CD4-positive, alpha-beta T cell (primary cell): ENCODE results near the gene RAMAC. TPM values are rescaled to one million over a fixed set of nuclear protein-coding genes. Genes with fewer than 3 reads are reported as not detected.
A peak's percentile ranks its signal among the peaks of the same experiment; 100 is the strongest.

ENCODE experiments used
- ATAC-seq: fragments of 200-7000 bp; cut with Tn5 transposase; one replicate; pipeline ENCODE4 v1.10.0; 2022; ENCODE audit warnings: mild to moderate bottlenecking; ENCODE audit not compliant: poor library complexity
- CTCF ChIA-PET: fragments of 350-600 bp; sonication (Branson Sonifier 250); formaldehyde crosslinking; loops from one replicate; lab custom pipeline; 2021; ENCODE audit warnings: antibody characterized with exemption, inconsistent platforms; lab: Charles Lee
- POLR2A ChIA-PET: fragments of 350-600 bp; sonication (Branson Sonifier 250); formaldehyde crosslinking; loops from one replicate; lab custom pipeline; 2021; ENCODE audit warnings: antibody characterized with exemption, inconsistent platforms; lab: Charles Lee
- DNase-seq, 14 experiments: peaks; one replicate each; pipeline ENCODE4 v3.0.0-alpha.2; 2013 to 2020; ENCODE audit warnings: mixed read lengths in 2 of 14
- H3K27ac ChIP-seq, 2 donors: one replicate each; pipeline versions ENCODE4 v1.5.1 to v1.7.0; 2013; ENCODE audit warnings: low read length in 2 of 2, low read depth in 1 of 2, mild to moderate bottlenecking in 1 of 2
- H3K27me3 ChIP-seq, 2 experiments: 1 replicate in 1 of 2; 2 replicates in 1 of 2; pipeline versions ENCODE4 v1.6.1 to v1.7.0; 2013; ENCODE audit warnings: low read length in 2 of 2, control low read depth in 1 of 2, mild to moderate bottlenecking in 1 of 2, moderate library complexity in 1 of 2; ENCODE audit not compliant: insufficient read depth in 2 of 2, control insufficient read depth in 1 of 2
- H3K36me3 ChIP-seq: one replicate; pipeline ENCODE4 v1.6.1; 2013; ENCODE audit warnings: low read length, control low read depth; ENCODE audit not compliant: insufficient read depth
- H3K4me1 ChIP-seq: one replicate; pipeline ENCODE4 v1.6.1; 2013; ENCODE audit warnings: low read length, control low read depth; ENCODE audit not compliant: insufficient read depth
- H3K4me3 ChIP-seq: one replicate; pipeline ENCODE4 v1.5.1; 2013; ENCODE audit warnings: mild to moderate bottlenecking, low read length, moderate library complexity
- H3K9me3 ChIP-seq, 2 experiments: 1 replicate in 1 of 2; 2 replicates in 1 of 2; pipeline versions ENCODE4 v1.6.1 to v1.7.0; 2013; ENCODE audit warnings: low read length in 2 of 2, mild to moderate bottlenecking in 2 of 2, control low read depth in 1 of 2, moderate library complexity in 1 of 2; ENCODE audit not compliant: control insufficient read depth in 1 of 2, insufficient read depth in 1 of 2
- H3K27ac Mint-ChIP-seq: one replicate; pipeline ENCODE4 v1.8.0; 2020; ENCODE audit warnings: mixed read lengths
- H3K27me3 Mint-ChIP-seq: one replicate; pipeline ENCODE4 v1.8.0; 2021; ENCODE audit warnings: mixed read lengths
- H3K36me3 Mint-ChIP-seq: one replicate; pipeline ENCODE4 v1.8.0; 2021; ENCODE audit warnings: low read depth, mixed read lengths
- H3K4me1 Mint-ChIP-seq: one replicate; pipeline ENCODE4 v1.8.0; 2021; ENCODE audit warnings: low read depth, mixed read lengths
- H3K4me3 Mint-ChIP-seq: one replicate; pipeline ENCODE4 v1.8.0; 2020; ENCODE audit warnings: mild to moderate bottlenecking, mixed read lengths
- H3K9me3 Mint-ChIP-seq: one replicate; pipeline ENCODE4 v1.8.0; 2020; ENCODE audit warnings: mixed read lengths
- intact Hi-C, 2 experiments: fragments of 100-400 bp; cut with DNase I in 1 of 2; cut with micrococcal nuclease in 1 of 2; formaldehyde crosslinking; loops; one replicate each; pipeline versions ENCODE4 v1.15.1 to v1.9.0; 2023 to 2025; cut with DNase I, micrococcal nuclease
- total RNA-seq, 174 experiments: library from RNA in 2 of 174; stranded (reverse) in 2 of 174; gene quantifications; one replicate each; pipeline ENCODE4 v1.2.3 and lab custom pipeline; 2021 to 2026
- TF ChIP-seq, protein P1 (sequence below): fragments of 200-600 bp; IDR thresholded peaks from one replicate; pipeline ENCODE4 v1.8.0; 2022; ENCODE audit warnings: antibody characterized with exemption, mild to moderate bottlenecking

The RAMAC gene
- total RNA-seq, 2 experiments from 2014 or later: 25.5 to 26.5 TPM

DNA sequence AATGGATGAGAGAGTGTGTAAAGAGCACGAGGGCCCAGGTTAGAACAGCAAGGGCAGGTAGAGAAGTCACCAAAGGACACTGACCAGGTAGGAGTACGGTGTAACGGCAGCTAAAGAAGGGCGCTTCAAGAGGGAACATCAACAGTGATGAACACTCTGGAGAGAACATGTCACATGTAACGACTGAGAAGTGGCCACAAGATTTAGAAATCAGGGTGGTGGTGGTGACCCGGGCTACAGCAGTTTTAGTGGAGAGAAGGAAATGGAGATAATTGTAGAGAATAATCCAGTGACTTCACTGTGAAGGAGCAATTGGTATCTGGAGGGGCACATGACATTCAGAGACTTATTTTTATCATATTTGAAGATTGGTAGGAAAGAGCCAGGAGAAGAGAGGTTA, 26.6 kb downstream of the RAMAC start:
- H3K9me3 ChIP-seq: no peaks in the 10 kb centered on the region
- DNase-seq (no peak), ATAC-seq (no peak)
- peaks cover 26% of the 10 kb centered on the region for H3K36me3 ChIP-seq
- no peaks in the 10 kb centered on the region for H3K27me3 ChIP-seq
- CTCF ChIA-PET: interaction anchor here (1.3 kb wide), 1 partner anchor 13 kb away, joined by 7 read pairs; no protein-coding TSS in a partner anchor
- POLR2A ChIA-PET: interaction anchor here (1.0 to 2.9 kb wide), 6 partner anchors 13 to 473 kb away, joined by 3 to 21 read pairs (median 7); partner anchors contain the start of genes RAMAC, RPS17 and WHAMM
- no peaks in the 10 kb centered on the region for H3K9me3 Mint-ChIP-seq
- TF ChIP-seq, protein P1, sequence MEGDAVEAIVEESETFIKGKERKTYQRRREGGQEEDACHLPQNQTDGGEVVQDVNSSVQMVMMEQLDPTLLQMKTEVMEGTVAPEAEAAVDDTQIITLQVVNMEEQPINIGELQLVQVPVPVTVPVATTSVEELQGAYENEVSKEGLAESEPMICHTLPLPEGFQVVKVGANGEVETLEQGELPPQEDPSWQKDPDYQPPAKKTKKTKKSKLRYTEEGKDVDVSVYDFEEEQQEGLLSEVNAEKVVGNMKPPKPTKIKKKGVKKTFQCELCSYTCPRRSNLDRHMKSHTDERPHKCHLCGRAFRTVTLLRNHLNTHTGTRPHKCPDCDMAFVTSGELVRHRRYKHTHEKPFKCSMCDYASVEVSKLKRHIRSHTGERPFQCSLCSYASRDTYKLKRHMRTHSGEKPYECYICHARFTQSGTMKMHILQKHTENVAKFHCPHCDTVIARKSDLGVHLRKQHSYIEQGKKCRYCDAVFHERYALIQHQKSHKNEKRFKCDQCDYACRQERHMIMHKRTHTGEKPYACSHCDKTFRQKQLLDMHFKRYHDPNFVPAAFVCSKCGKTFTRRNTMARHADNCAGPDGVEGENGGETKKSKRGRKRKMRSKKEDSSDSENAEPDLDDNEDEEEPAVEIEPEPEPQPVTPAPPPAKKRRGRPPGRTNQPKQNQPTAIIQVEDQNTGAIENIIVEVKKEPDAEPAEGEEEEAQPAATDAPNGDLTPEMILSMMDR: no peak
- intact Hi-C loops: loop anchor here (5.0 to 10.0 kb wide), 5 partner anchors 52 to 470 kb away; partner anchors contain the start of genes BTBD1 (in 2 of the 2), HDGFL3 (in 1 of the 2) and RPS17 (in 1 of the 2)
- no peak overlapping the region for H3K4me3 ChIP-seq
- no peak overlapping the region for H3K27ac ChIP-seq
- no peaks in the 10 kb centered on the region for H3K27me3 Mint-ChIP-seq
- H3K36me3 Mint-ChIP-seq: peaks cover 48% of the 10 kb centered on the region
- peaks cover 24% of the 10 kb centered on the region for H3K4me1 ChIP-seq
- peak overlapping the region; percentile 88 for H3K27ac Mint-ChIP-seq
- peaks cover 59% of the 10 kb centered on the region for H3K4me1 Mint-ChIP-seq
- H3K4me3 Mint-ChIP-seq: peak overlapping the region; percentile 100

DNA sequence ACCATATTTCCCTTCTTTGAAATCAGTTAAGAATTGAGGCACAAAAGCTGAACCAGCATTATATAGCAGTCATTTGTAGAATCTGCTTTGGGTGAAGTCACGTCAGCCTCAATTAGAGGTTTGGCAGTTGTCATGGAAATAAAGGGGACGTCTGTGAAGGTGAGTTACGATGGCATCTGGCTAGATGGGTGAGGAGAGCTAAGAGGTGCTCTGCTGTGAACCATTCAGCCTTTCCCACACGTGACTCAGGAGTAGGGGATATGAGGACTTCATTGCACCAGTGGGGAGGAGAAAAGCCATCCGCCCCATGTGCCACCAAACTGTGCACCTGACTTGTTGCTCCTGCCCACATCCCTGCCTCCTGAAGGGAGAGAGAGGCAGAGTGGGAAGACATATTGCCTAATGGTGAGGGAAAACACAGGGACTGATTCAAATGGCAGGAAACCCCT, 28.2 kb downstream of the RAMAC start:
- Histone ChIP-seq H3K9me3 (no peaks in the 10 kb centered on the region), H3K27me3 (no peaks in the 10 kb centered on the region), H3K4me3 (no peak overlapping the region), H3K4me1 (peaks cover 24% of the 10 kb centered on the region), H3K36me3 (peaks cover 29% of the 10 kb centered on the region), H3K27ac (no peak overlapping the region)
- peak overlapping the region; percentile 13 for H3K4me3 Mint-ChIP-seq
- H3K36me3 Mint-ChIP-seq: peaks cover 46% of the 10 kb centered on the region
- no peak for DNase-seq
- intact Hi-C loops: loop anchor here (5.0 to 10.0 kb wide), 5 partner anchors 51 to 472 kb away; partner anchors contain the start of genes BTBD1 (in 2 of the 2), HDGFL3 (in 1 of the 2) and RPS17 (in 1 of the 2)
- TF ChIP-seq, protein P1: no peak
- ATAC-seq: no peak
- H3K27ac Mint-ChIP-seq: peak overlapping the region; percentile 45
- CTCF ChIA-PET: no interaction called here
- H3K4me1 Mint-ChIP-seq: peaks cover 60% of the 10 kb centered on the region
- no peaks in the 10 kb centered on the region for H3K9me3 Mint-ChIP-seq
- H3K27me3 Mint-ChIP-seq: no peaks in the 10 kb centered on the region
- POLR2A ChIA-PET: no interaction called here

DNA sequence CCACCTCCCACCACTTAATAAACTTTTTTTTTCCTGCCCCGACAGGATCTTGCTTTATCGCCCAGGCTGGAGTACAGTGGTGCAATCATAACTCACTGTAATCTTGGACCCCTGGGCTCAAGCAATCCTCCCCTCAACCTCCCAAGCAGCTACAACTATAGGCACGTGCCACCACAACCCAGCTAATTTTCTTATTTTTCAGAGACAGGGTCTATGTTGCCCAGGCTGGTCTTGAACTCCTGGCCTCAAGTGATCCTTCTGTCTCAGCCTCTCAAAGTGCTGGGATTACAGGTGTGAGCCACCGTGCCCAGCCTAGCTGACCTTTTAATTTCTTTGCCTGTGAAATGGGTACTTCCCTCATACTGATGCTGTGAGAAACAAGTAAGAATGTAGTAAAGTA, 29.4 kb downstream of the RAMAC start:
- Histone ChIP-seq H3K36me3 (peaks cover 31% of the 10 kb centered on the region), H3K27me3 (no peaks in the 10 kb centered on the region), H3K4me1 (peaks cover 19% of the 10 kb centered on the region), H3K9me3 (no peaks in the 10 kb centered on the region), H3K4me3 (no peak overlapping the region), H3K27ac (no peak overlapping the region)
- H3K9me3 Mint-ChIP-seq: no peaks in the 10 kb centered on the region
- H3K27me3 Mint-ChIP-seq: no peaks in the 10 kb centered on the region
- TF ChIP-seq, protein P1: no peak
- H3K4me3 Mint-ChIP-seq: no peak overlapping the region
- H3K27ac Mint-ChIP-seq: peak overlapping the region; percentile 45
- H3K4me1 Mint-ChIP-seq: peaks cover 49% of the 10 kb centered on the region
- ChIA-PET POLR2A (no interaction called here), CTCF (interaction anchor here (0.6 kb wide), 1 partner anchor 269 kb away, joined by 3 read pairs; no protein-coding TSS in a partner anchor)
- DNase-seq: no peak
- H3K36me3 Mint-ChIP-seq: peaks cover 42% of the 10 kb centered on the region
- ATAC-seq: no peak
- intact Hi-C loops: loop anchor here in 1 of 2 experiments (10.0 kb wide), 2 partner anchors 49 to 189 kb away; partner anchors contain the start of genes BTBD1 and HDGFL3
